ENCODE measurements around the gene SEMA5B.
A peak's percentile ranks its signal among the peaks of the same experiment; 100 is the strongest.

SEMA5B gene

GRCh38 chr3:122948408-122948807 lies 79.2 kb downstream of the SEMA5B start:
- no peak for DNase-seq (ENCODE audit: low read depth)
- TF ChIP-seq, protein P1, sequence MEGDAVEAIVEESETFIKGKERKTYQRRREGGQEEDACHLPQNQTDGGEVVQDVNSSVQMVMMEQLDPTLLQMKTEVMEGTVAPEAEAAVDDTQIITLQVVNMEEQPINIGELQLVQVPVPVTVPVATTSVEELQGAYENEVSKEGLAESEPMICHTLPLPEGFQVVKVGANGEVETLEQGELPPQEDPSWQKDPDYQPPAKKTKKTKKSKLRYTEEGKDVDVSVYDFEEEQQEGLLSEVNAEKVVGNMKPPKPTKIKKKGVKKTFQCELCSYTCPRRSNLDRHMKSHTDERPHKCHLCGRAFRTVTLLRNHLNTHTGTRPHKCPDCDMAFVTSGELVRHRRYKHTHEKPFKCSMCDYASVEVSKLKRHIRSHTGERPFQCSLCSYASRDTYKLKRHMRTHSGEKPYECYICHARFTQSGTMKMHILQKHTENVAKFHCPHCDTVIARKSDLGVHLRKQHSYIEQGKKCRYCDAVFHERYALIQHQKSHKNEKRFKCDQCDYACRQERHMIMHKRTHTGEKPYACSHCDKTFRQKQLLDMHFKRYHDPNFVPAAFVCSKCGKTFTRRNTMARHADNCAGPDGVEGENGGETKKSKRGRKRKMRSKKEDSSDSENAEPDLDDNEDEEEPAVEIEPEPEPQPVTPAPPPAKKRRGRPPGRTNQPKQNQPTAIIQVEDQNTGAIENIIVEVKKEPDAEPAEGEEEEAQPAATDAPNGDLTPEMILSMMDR (conservative IDR thresholded peaks at IDR 0.05; ENCODE audit: low read depth, low read length): no peak
- no peak overlapping the region for H3K4me3 ChIP-seq (ENCODE audit: low read length)

DNA sequence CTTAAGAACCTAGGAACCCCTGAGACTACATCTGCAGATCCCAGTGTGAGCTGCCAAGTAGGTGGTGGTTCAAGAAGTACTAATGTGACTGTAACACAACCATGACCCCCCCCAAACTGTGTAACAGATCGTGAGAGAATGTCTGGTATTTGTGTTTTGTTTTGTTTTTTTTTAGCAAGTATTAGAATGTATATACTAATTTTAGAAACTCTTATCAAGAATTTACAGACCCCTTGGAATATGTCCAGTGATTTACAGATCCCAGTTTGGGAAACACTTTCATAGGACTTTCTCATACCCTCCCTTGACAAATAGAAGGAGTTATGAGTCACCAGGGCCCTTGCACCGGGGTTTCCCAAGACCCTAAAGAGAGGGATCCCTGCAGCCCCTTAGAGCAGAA lies 79.8 kb downstream of the SEMA5B start:
- TF ChIP-seq, protein P1 (conservative IDR thresholded peaks at IDR 0.05; ENCODE audit: low read depth, low read length): no peak
- peak; percentile 67 for DNase-seq (ENCODE audit: low read depth)
- no peak overlapping the region for H3K4me3 ChIP-seq (ENCODE audit: low read length)

- no peak overlapping the region for H3K4me3 ChIP-seq (ENCODE audit: low read length)
- no peak for DNase-seq (ENCODE audit: low read depth)
- TF ChIP-seq, protein P1 (conservative IDR thresholded peaks at IDR 0.05; ENCODE audit: low read depth, low read length): no peak
Observed at GRCh38 chr3:122947196-122947595, 80.4 kb downstream of the SEMA5B start.

DNA sequence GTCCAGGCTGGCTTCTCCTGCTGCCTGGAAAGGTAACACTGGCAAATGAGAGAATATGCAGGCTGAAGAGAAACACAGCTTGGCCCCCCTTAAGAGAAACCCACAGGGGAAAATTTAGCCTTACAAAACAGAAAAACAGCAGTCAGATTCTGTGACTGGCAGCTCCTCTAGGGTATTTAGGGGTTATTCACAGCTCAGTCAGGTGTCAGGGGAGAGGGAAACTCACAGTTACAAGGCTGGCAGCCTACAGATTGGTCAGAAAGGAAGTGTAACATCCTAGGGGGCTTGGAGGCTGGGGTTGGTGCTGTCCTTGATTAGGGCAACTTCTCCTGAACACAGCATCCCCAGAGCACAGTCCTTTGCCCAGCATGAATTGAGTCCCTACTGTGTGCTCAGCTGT lies 81.4 kb downstream of the SEMA5B start:
- DNase-seq (ENCODE audit: low read depth): no peak
- TF ChIP-seq, protein P1 (conservative IDR thresholded peaks at IDR 0.05; ENCODE audit: low read depth, low read length): no peak
- H3K4me3 ChIP-seq (ENCODE audit: low read length): no peak overlapping the region

DNA sequence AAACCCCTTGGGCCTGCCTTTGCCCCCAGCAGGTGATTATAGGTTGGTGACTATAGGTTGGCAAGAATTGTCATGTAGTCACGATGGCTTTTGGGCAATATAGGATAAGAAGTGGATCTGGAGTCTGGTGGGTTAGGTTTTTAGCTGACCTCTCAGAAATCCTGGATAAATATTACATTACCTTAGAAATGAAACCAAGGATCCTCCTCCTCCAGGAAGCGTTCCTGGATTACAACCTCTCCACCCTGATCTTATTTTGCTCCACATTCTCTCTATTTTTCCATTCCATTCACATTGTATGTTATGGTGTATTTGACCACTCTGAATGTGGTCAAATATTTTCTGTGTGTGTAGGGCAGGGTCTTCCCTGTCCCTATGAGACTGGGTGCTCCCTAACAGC lies 82.3 kb downstream of the SEMA5B start:
- TF ChIP-seq, protein P1 (conservative IDR thresholded peaks at IDR 0.05; ENCODE audit: low read depth, low read length): no peak
- no peak overlapping the region for H3K4me3 ChIP-seq (ENCODE audit: low read length)
- no peak for DNase-seq (ENCODE audit: low read depth)

GRCh38 chr3:122944671-122945161 lies 82.8 kb downstream of the SEMA5B start:
- TF ChIP-seq, protein P1 (conservative IDR thresholded peaks at IDR 0.05; ENCODE audit: low read depth, low read length): peak; percentile 14
- no peak overlapping the region for H3K4me3 ChIP-seq (ENCODE audit: low read length)
- no peak for DNase-seq (ENCODE audit: low read depth)

GRCh38 chr3:122943828-122944190 lies 83.8 kb downstream of the SEMA5B start:
- no peak overlapping the region for H3K4me3 ChIP-seq (ENCODE audit: low read length)
- TF ChIP-seq, protein P1 (conservative IDR thresholded peaks at IDR 0.05; ENCODE audit: low read depth, low read length): no peak
- DNase-seq (ENCODE audit: low read depth): no peak

Measured in retinal pigment epithelial cell (primary cell).